Left colon (tissue), 2 donors: ENCODE results near the gene AHNAK. TPM values are rescaled to one million over a fixed set of nuclear protein-coding genes. Genes with fewer than 3 reads are reported as not detected.
"Not testable (repeated sequence)": the region's sequence is repeated elsewhere in the genome, so short reads cannot be mapped to it uniquely, and the experiment has no call there.

Experiments
- ATAC-seq: fragments of 200-7000 bp; cut with Tn5 transposase; one replicate; pipeline ENCODE4 v1.9.1; 2020; ENCODE audit warnings: mild to moderate bottlenecking, moderate library complexity
- DNase-seq, 2 donors: peaks; one replicate each; pipeline ENCODE4 v3.0.0-alpha.2; 2020
- intact Hi-C, 2 donors: fragments of 100-400 bp; cut with DNase I in 1 of 2; cut with micrococcal nuclease in 1 of 2; formaldehyde crosslinking; loops; one replicate each; pipeline versions ENCODE4 v1.11.2 to v1.14.0; 2022; cut with DNase I, micrococcal nuclease
- total RNA-seq, 2 donors: library from RNA; stranded (reverse); fragmentation: NEBNext Ultra II Directional; extraction: Animal tissue kit (Norgen Biotek cat#: 25700); gene quantifications; one replicate each; pipeline ENCODE4 v1.2.1, GENCODE V29; 2021
- donor health status: DM: no; HTN: no; CAD: no.
- donor health status: DM: yes; HTN: yes; CAD: no.

The AHNAK gene
- total RNA-seq, 2 donors from 2014 or later: 629 to 631 TPM

DNA sequence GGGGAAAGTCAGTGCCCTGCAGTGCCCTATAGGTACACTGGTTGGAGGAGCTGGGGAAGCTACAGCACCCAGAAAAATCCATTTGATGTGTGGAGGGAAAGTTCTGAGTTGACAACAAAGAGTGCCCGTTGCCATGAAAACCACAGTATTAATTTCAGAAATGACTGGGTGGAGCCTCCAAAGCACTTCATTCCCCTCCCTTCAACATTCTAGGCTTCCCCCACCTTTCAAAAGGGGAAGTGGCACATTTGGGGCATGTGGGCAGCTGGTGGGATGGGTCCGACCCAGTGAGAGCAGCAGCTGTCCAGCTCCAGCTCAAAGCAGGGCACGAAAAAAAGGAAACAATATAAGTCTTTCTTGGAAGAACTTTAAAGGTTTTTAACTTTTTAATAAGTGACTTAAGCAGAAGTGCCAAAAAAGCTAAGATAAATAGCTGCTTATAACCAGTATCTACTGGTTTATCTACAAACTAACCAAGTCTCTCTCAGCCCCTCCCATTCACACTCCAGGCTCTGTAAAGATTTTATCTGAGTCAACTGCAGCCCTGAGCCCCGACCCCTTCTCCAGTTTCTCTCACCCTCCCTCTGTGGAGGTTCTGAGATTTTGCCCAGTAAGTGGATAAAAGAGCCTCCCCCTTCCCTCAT lies 9.0 kb upstream of the AHNAK start:
- DNase-seq (peak; percentile 45 to 64), ATAC-seq (no peak)
- intact Hi-C loops: loop anchor here in 1 of 2 donors (10.0 kb wide), 1 partner anchor 161 kb away; no protein-coding TSS in a partner anchor

DNA sequence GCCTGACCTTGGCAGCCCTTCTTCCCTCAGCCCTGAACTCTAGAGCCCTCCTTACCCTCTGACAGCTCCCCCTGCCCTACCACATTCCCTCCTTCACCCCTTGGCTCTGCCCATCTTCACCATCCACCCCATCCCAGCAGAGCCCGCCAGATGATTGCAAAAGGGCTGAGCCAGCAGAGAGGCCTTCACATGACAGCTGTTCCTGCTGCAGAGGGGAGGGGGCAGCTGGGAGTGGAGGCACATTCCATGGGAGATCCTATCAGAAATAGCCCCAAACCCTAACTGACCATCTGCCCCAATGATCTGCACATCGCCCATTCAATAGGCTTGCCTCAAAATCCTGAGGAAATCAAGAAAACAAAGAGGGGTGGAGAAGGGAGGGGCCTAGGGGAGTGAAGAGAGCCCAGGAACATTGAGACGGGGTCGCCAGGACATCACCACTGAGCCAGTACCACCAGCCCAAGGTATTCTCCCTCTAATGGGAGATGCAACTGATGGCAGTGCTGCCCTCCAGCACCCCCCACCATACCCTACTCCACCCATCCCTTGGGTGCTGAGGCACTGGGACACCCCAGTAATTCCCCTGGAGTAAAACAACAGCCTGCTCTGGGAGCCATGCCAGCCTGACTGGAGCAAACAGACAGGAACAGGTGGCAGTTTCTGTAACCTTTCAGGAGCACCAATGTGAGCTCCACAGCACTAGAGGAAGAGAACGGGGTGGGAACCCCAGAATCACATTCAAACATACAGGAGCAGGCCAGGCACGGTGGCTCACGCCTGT lies 8.0 kb upstream of the AHNAK start:
- ATAC-seq (no peak), DNase-seq (peak; percentile 72 to 75)
- intact Hi-C loops: loop anchor here in 1 of 2 donors (10.0 kb wide), 1 partner anchor 160 kb away; no protein-coding TSS in a partner anchor

GRCh38 chr11:62553839-62554361 lies 7.3 kb upstream of the AHNAK start:
- peak; percentile 40 to 74 for DNase-seq
- intact Hi-C loops: loop anchor here in 1 of 2 donors (10.0 kb wide), 1 partner anchor 159 kb away; no protein-coding TSS in a partner anchor
- ATAC-seq: peak; percentile 23

DNA sequence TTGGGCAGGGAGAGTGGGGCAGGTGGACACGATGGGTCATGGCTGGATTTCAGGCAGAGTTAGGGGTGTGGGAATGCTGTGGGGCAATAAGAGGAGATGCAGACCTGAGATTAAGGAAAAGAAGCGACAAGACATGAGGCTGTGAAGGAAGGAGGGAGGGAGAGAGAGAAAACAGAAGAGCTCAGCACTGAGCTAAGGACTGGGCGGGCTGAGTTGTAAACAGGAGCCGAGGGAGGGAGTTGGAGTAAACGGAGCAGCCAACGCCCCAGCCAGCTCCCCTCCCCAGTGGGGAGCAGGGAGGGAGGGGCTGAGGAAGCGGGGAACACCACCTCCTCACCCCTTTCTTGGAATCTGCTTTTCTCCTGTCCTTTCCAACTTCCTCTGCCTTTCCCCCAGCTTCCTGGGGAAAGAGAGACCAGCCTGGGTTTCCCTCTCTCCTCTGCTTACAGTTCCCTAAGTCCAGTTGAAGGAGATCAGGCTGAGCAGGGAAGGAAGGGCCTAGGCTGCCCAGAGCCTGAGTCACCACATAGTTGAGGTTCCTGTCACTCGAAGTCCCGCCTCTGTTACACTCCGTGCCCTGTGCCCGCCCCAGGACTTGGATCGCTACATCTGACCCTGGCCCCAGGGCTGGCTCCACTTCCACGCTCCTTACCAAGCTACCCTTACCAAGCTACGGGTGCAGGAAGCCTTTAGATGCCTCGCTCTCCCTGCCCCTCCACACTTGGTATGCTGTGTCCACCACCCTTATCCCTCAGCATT lies 6.7 kb upstream of the AHNAK start:
- DNase-seq: peak; percentile 87 to 95
- ATAC-seq: peak; percentile 68
- intact Hi-C loops: loop anchor here in 1 of 2 donors (10.0 kb wide), 1 partner anchor 158 kb away; no protein-coding TSS in a partner anchor

DNA sequence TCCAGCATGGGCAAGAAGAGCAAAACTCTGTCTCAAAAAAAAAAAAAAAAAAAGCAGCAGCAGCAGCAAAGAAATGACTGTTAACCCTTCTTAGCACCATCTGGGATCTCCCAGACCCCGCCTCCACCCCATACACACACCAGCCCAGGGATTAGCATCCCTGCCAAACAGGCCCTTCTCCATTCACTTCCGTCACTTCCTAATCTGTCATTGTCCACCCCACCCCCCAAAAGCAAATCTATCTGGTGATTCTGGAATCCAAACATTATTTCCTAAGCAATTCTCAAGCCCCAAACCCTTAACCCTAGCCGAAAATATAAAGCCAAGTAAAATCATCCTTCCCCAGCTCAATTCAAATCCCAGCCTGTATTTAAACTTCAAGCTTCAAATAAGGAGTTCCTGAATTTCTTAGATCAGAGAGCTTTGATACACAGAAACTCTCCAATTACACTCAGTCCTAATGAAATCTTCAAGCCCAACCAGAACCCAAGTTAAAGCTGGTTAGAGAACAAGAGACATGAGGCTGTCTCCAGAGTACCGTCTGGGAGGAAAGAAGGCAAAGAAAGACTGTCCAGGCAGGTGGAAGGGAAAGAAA lies 6.0 kb upstream of the AHNAK start:
- intact Hi-C loops: loop anchor here in 1 of 2 donors (10.0 kb wide), 1 partner anchor 158 kb away; no protein-coding TSS in a partner anchor
- no peak for ATAC-seq
- peak; percentile 48 to 53 for DNase-seq

GRCh38 chr11:62550478-62550877 lies 3.9 kb upstream of the AHNAK start:
- ATAC-seq, DNase-seq: not testable (repeated sequence)
- intact Hi-C loops: loop anchor here in 1 of 2 donors (10.0 kb wide), 1 partner anchor 156 kb away; no protein-coding TSS in a partner anchor

- ATAC-seq: peak; percentile 25
Measured at GRCh38 chr11:62548545-62549335, 2.1 kb upstream of the AHNAK start.

GRCh38 chr11:62547691-62548281 lies 1.2 kb upstream of the AHNAK start:
- DNase-seq: peak; percentile 42 to 58
- intact Hi-C loops: loop anchor here in 1 of 2 donors (10.0 kb wide), 1 partner anchor 123 kb away; no protein-coding TSS in a partner anchor
- no peak for ATAC-seq

More at GRCh38 chr11:62548545-62549335, 2.1 kb upstream of the AHNAK start:
- DNase-seq: peak; percentile 76
- intact Hi-C loops: loop anchor here in 1 of 2 donors (10.0 kb wide), 1 partner anchor 124 kb away; no protein-coding TSS in a partner anchor

- ATAC-seq (no peak), DNase-seq (peak; percentile 56 to 66)
- intact Hi-C loops: loop anchor here in 1 of 2 donors (10.0 kb wide), 1 partner anchor 122 kb away; no protein-coding TSS in a partner anchor
Measured at GRCh38 chr11:62546929-62547625, 471 bp upstream of the AHNAK start.

- ATAC-seq: peak; percentile 48
- peak; percentile 91 for DNase-seq
- intact Hi-C loops: loop anchor here in 1 of 2 donors (10.0 kb wide), 1 partner anchor 121 kb away; no protein-coding TSS in a partner anchor
Measured at GRCh38 chr11:62545437-62546243, 966 bp downstream of the AHNAK start.

DNA sequence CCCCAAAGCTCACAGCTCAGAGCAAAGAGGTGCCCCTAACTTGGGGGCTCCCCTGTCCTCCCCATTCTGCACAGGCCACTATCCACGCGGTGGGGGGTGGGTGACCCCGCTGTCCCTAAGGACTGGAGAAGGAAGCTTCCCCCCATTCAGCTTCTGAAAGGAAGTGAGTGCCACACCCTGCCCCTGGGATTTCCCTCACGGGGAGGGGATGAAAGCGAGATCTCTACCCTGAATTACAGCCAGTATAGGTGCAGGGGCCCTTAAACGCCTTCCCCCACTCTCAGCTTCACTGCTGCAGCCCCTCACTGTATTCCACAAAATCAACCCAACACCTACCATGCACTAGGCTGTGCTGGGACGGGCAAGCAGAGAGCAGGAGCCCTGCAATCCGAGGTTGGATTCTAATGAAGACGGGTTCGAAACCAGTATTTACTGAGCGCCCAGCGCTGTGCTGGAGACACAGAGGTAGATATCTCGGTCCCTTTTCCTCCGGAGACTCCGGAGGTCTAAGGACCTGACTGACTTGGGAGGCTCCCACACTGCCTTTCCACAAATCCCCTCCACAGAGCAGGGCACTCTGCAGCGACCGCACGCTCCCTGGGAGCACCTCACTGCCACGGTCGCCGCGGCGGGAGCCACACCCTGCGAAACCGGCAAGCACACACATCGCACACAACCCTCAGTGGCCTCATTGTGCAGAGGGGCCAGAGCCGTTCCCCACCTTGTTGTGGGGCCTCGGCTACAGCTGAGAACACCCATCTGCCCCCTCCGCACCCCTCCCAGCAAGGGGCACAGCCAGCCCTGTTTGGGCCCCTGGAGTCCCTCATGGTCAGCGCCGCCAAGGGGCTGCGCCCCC lies 1.8 kb downstream of the AHNAK start:
- ATAC-seq (peak; percentile 33), DNase-seq (peak; percentile 71 to 73)
- intact Hi-C loops: loop anchor here (5.0 to 10.0 kb wide), 2 partner anchors 118 to 120 kb away; no protein-coding TSS in a partner anchor

DNA sequence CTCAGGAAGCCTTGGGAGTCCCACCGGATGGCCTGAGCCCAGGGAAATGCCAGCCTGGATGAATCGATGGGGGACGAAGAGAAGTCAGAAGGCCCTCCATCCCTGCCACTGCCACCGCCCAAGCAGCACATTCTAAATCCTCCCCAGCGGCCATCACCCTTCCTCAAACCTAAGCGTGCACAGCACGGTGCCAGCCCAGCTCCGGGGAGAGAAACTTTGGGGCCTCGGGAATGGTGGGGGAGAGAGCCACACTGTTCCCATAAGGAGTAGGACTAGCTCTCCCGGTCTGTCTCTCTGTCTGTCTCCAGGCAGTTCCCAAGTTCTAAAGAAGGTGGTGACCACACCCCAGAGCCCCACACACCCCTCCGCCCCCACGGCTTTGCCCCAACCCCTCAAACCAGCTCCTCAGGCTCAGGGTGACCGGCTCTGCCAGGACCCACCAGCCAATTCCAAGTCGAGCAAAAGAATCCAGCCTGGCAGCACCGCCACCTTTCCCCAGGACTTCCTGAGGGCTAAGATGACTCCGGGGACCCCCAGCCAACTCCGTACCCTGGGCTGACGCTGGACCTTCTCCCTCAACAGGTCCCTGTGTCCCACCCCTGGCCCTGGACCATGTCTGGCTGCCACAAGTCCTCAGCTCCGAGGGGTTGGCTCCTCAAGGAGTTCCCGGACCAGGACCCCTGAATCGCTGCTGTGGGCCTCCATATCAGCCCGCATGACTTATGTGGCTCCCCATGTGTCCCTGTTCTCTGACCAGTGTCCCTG lies 2.7 kb downstream of the AHNAK start:
- DNase-seq (peak; percentile 40 to 49), ATAC-seq (no peak)
- intact Hi-C loops: loop anchor here (5.0 to 10.0 kb wide), 2 partner anchors 117 to 119 kb away; no protein-coding TSS in a partner anchor

DNA sequence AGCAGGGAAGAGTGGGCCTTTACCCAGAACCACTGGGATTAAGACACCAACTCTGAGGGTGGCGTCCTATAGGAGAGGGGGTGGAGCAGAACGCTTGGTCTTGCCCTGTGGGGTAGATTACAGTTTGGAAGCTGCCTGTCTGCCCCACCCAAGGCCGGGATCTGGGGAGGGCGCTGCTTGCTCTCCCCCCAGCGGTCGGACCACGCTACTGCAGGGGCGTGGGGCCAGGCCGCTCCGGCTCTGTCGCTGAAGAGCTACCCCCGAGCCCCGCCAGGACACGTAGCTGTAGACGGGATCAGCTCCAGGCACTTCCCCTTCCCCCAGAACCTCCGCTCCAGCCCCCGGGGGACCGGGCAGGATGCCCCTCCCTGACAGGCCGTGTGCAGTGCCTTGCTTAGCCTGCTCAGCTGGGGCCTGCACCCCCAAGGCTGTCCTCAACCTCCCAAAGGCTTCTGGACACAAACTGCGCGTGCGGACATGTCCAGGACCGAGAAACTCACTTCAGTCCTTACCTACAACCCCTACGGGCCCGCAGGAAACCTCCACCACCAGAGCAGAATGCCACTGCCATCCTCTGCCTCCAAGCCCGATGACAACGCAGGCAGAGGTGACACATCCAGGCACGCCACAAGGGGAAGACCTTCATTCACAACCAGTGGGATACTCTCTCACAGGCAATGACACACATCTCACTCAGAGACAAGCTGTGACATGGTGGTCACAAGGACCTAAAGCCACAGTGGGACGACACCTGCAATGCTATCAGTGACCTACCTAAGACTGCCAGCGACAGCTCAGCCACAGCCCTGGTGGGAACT lies 3.6 kb downstream of the AHNAK start:
- peak; percentile 83 to 88 for DNase-seq
- intact Hi-C loops: loop anchor here (5.0 to 10.0 kb wide), 2 partner anchors 116 to 118 kb away; no protein-coding TSS in a partner anchor
- peak; percentile 35 for ATAC-seq
